ENCODE data around the gene GRIK3. TPM values are rescaled to one million over a fixed set of nuclear protein-coding genes. Genes with fewer than 3 reads are reported as not detected.

Gene GRIK3
- total RNA-seq, 2 experiments from 2014 or later, result 16.3 to 55.0 TPM

GRCh38 chr1:36759355-36759754, 275.0 kb downstream of the GRIK3 start:
- Histone ChIP-seq H3K36me3 (ENCODE audit: insufficient read depth, low read length) (no peaks in the 10 kb centered on the region), H3K4me1 (ENCODE audit: insufficient read depth, low read length, poor library complexity, severe bottlenecking) (peaks cover 4% of the 10 kb centered on the region), H3K9me2 (ENCODE audit: insufficient read depth, low read length) (no peaks in the 10 kb centered on the region), H3K79me2 (ENCODE audit: insufficient read depth, low read depth, low read length) (no peaks in the 10 kb centered on the region), H3K9me3 (ENCODE audit: low read length) (no peaks in the 10 kb centered on the region), H3K4me2 (ENCODE audit: low read length) (no peak overlapping the region), H3K27ac (ENCODE audit: low read depth, low read length, poor library complexity, severe bottlenecking) (no peak overlapping the region), H3K4me3 (ENCODE audit: low read depth, low read length, poor library complexity, severe bottlenecking) (no peak overlapping the region), H2AFZ (ENCODE audit: low read length) (no peak overlapping the region), H4K20me1 (ENCODE audit: insufficient read depth, low read length) (no peaks in the 10 kb centered on the region)
- DNase-seq (ENCODE audit: low spot score), result no peak
- intact Hi-C loops (cut with micrococcal nuclease; ENCODE audit: unreplicated experiment), result no loop called here
- CTCF ChIA-PET (ENCODE audit: unreplicated experiment), result no interaction called here
- POLR2A ChIA-PET, result no interaction called here
- no peak for TF ChIP-seq EZH2phosphoT487 (IDR thresholded peaks at IDR 0.05; ENCODE audit: borderline replicate concordance, low read depth, low read length)
- TF ChIP-seq, protein P1, sequence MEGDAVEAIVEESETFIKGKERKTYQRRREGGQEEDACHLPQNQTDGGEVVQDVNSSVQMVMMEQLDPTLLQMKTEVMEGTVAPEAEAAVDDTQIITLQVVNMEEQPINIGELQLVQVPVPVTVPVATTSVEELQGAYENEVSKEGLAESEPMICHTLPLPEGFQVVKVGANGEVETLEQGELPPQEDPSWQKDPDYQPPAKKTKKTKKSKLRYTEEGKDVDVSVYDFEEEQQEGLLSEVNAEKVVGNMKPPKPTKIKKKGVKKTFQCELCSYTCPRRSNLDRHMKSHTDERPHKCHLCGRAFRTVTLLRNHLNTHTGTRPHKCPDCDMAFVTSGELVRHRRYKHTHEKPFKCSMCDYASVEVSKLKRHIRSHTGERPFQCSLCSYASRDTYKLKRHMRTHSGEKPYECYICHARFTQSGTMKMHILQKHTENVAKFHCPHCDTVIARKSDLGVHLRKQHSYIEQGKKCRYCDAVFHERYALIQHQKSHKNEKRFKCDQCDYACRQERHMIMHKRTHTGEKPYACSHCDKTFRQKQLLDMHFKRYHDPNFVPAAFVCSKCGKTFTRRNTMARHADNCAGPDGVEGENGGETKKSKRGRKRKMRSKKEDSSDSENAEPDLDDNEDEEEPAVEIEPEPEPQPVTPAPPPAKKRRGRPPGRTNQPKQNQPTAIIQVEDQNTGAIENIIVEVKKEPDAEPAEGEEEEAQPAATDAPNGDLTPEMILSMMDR (conservative IDR thresholded peaks at IDR 0.05; ENCODE audit: low read length), result no peak
- no TSS peak for BruUV-seq (replicated peaks)

DNA sequence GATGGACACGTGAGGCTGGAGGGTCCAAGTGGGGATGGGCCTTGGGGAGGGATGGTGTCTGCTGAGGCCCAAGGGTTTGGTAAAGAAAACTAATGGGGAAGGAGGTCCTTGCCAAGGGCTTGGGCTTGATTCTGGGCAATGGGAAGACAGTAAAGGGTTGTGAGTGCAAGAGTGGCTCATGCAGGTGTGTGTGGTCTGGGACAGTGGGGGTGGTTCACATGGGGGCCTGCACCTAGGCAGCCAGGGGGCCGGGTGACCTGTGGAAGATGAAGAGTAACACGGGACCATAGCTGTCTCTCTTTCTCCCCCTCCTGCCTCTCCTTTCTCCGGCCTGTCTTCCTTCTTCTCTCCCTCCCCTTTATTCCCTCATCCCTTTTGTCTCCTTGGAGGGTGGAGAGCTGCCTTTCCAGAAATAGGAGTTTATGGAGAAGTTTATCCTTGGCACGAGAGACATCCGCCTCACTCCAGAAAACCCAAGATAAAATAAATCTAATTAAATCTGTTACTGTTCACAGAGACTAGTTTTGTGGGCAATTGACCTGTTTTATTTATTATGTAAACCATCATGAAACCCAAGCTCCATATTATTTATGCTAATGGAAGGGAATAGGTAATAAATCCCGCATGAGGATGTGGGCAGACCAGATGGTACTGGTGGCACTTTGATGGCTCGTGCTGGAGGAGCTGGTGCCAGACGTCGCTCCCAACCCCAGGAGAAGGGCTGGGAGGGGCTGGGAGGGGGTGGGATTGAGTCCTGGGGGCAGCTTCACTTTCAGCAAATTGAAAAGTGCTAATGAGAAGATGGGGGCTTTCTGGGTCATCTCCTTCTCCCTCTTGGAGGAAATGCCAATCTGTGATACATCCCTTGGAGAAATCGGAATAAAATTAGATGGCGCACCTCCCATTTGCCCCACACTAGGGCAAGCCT, 278.7 kb downstream of the GRIK3 start:
- no peak overlapping the region for H2AFZ ChIP-seq (ENCODE audit: low read length)
- TF ChIP-seq, protein P1 (conservative IDR thresholded peaks at IDR 0.05; ENCODE audit: low read length), result no peak
- no peak for TF ChIP-seq EZH2phosphoT487 (IDR thresholded peaks at IDR 0.05; ENCODE audit: borderline replicate concordance, low read depth, low read length)
- H3K4me1 ChIP-seq (ENCODE audit: insufficient read depth, low read length, poor library complexity, severe bottlenecking), result peaks cover 4% of the 10 kb centered on the region
- no peaks in the 10 kb centered on the region for H4K20me1 ChIP-seq (ENCODE audit: insufficient read depth, low read length)
- H3K9me2 ChIP-seq (ENCODE audit: insufficient read depth, low read length), result no peaks in the 10 kb centered on the region
- no peaks in the 10 kb centered on the region for H3K36me3 ChIP-seq (ENCODE audit: insufficient read depth, low read length)
- no peak overlapping the region for H3K27ac ChIP-seq (ENCODE audit: low read depth, low read length, poor library complexity, severe bottlenecking)
- H3K4me2 ChIP-seq (ENCODE audit: low read length), result no peak overlapping the region
- H3K4me3 ChIP-seq (ENCODE audit: low read depth, low read length, poor library complexity, severe bottlenecking), result no peak overlapping the region
- no peaks in the 10 kb centered on the region for H3K79me2 ChIP-seq (ENCODE audit: insufficient read depth, low read depth, low read length)
- H3K9me3 ChIP-seq (ENCODE audit: low read length), result no peaks in the 10 kb centered on the region
- CTCF ChIA-PET (ENCODE audit: unreplicated experiment), result no interaction called here
- POLR2A ChIA-PET, result no interaction called here
- intact Hi-C loops (cut with micrococcal nuclease; ENCODE audit: unreplicated experiment), result no loop called here
- no peak for DNase-seq (ENCODE audit: low spot score)
- no TSS peak for BruUV-seq (replicated peaks)

DNA sequence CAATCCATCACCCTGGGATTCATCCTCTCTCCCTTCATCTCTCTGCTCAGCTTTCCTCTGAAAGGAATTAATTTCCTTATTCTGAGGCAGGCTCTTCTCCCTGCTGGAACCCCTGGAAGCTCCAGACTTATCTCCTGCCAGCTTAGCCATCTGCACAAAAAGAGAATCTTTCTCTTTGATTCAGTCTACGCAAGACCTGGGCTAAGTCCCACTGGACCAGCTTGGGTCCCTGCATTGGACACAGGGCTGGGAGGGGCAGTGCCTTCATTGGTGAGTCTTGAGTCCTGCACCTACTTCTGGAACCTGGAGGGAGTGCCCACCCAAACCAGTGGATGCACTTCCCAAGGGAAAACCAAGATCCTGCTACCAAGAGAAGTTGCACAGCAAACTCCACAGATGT, 279.9 kb downstream of the GRIK3 start:
- Histone ChIP-seq H3K9me2 (ENCODE audit: insufficient read depth, low read length) (no peaks in the 10 kb centered on the region), H3K27ac (ENCODE audit: low read depth, low read length, poor library complexity, severe bottlenecking) (no peak overlapping the region), H3K4me3 (ENCODE audit: low read depth, low read length, poor library complexity, severe bottlenecking) (no peak overlapping the region), H3K36me3 (ENCODE audit: insufficient read depth, low read length) (no peaks in the 10 kb centered on the region), H3K4me2 (ENCODE audit: low read length) (no peak overlapping the region), H4K20me1 (ENCODE audit: insufficient read depth, low read length) (no peaks in the 10 kb centered on the region), H3K79me2 (ENCODE audit: insufficient read depth, low read depth, low read length) (no peaks in the 10 kb centered on the region), H2AFZ (ENCODE audit: low read length) (no peak overlapping the region), H3K9me3 (ENCODE audit: low read length) (no peaks in the 10 kb centered on the region), H3K4me1 (ENCODE audit: insufficient read depth, low read length, poor library complexity, severe bottlenecking) (peaks cover 4% of the 10 kb centered on the region)
- TF ChIP-seq EZH2phosphoT487 (IDR thresholded peaks at IDR 0.05; ENCODE audit: borderline replicate concordance, low read depth, low read length), result no peak
- TF ChIP-seq, protein P1 (conservative IDR thresholded peaks at IDR 0.05; ENCODE audit: low read length), result no peak
- POLR2A ChIA-PET, result no interaction called here
- no peak for DNase-seq (ENCODE audit: low spot score)
- no TSS peak for BruUV-seq (replicated peaks)
- CTCF ChIA-PET (ENCODE audit: unreplicated experiment), result no interaction called here
- intact Hi-C loops (cut with micrococcal nuclease; ENCODE audit: unreplicated experiment), result no loop called here

Measured in OCI-LY7 (cell line).